Measurements from ENCODE around the gene LRBA.

DNA sequence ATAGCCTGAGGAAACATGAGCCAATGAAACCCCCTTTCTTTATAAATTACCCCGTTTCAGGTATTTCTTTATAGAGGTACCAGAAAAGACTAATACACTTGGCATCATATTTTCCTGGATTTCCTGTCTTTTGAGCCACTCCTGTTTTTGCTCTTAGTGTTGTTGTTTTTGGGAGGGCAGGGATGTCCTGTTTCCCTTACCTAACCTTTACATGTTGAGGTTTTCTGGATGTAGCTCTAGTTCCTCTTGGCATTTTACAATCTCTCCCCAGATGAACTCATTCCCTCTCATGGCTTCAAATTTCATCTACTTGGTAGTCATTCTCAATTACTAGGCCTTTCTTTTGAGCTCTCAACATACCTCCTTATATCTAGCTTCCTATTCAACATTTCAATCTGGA is 537.2 kb downstream of the LRBA start:
- TF ChIP-seq CTCF (IDR thresholded peaks at IDR 0.05; ENCODE audit: extremely low read depth in 1 of 2, insufficient read depth in 1 of 2, low read depth in 1 of 2, low read length in 2 of 2) (no peak), POLR2A (IDR thresholded peaks at IDR 0.05; ENCODE audit: low read depth, low read length) (no peak), JUN (IDR thresholded peaks at IDR 0.05; ENCODE audit: borderline replicate concordance, insufficient read depth, insufficient read length, low read depth) (no peak), POLR2AphosphoS5 (IDR thresholded peaks at IDR 0.05; ENCODE audit: insufficient read depth, low read depth, low read length) (no peak), EZH2 (IDR thresholded peaks at IDR 0.05; ENCODE audit: borderline replicate concordance, low read depth, low read length, severe bottlenecking) (no peak), MAX (IDR thresholded peaks at IDR 0.05; ENCODE audit: insufficient read depth, insufficient read length) (no peak), MYC (IDR thresholded peaks at IDR 0.05; ENCODE audit: low read depth, low read length) (no peak), FOS (IDR thresholded peaks at IDR 0.05; ENCODE audit: borderline replicate concordance, insufficient read depth, low read length) (no peak), GATA2 (IDR thresholded peaks at IDR 0.05; ENCODE audit: insufficient read depth, insufficient read length, low read depth, low read length) (no peak)
